ENCODE results near the gene KLHL15.
"Not testable (repeated sequence)": the region's sequence is repeated elsewhere in the genome, so short reads cannot be mapped to it uniquely, and the experiment has no call there.

KLHL15 gene

GRCh38 chrX:24027086-24027485, at the start of gene KLHL15:
TSS of gene KLHL15 (minus strand) at chrX:24027186. CDS start at chrX:24006693, 20,493 bp downstream.
- no peak for DNase-seq (ENCODE audit: low spot score)

- no peak for DNase-seq (ENCODE audit: low spot score)
These were observed 42.9 kb upstream of the KLHL15 start for GRCh38 chrX:24069877-24070276.

GRCh38 chrX:24063488-24063887, 36.5 kb upstream of the KLHL15 start:
- no peak for DNase-seq (ENCODE audit: low spot score)

- no peak for DNase-seq (ENCODE audit: low spot score)
These were observed 28.0 kb upstream of the KLHL15 start for GRCh38 chrX:24055043-24055356.

- peak; percentile 92 for DNase-seq (ENCODE audit: low spot score)
These were observed 27.4 kb upstream of the KLHL15 start, which contains the start of gene EIF2S3 for GRCh38 chrX:24054182-24055042. TSS of gene EIF2S3 (plus strand) at chrX:24054956. CDS start at chrX:24054969, 13 bp downstream.

GRCh38 chrX:24050522-24051318, 23.7 kb upstream of the KLHL15 start:
- DNase-seq (ENCODE audit: low spot score): not testable (repeated sequence)

- DNase-seq (ENCODE audit: low spot score): not testable (repeated sequence)
These were observed 22.7 kb upstream of the KLHL15 start for GRCh38 chrX:24049643-24050042.

GRCh38 chrX:24046060-24046459, 19.1 kb upstream of the KLHL15 start:
- not testable (repeated sequence) for DNase-seq (ENCODE audit: low spot score)

GRCh38 chrX:24037729-24038128, 10.7 kb upstream of the KLHL15 start:
- no peak for DNase-seq (ENCODE audit: low spot score)

GRCh38 chrX:24034485-24034884, 7.5 kb upstream of the KLHL15 start:
- no peak for DNase-seq (ENCODE audit: low spot score)

GRCh38 chrX:24030597-24030996, 3.6 kb upstream of the KLHL15 start:
- DNase-seq (ENCODE audit: low spot score): no peak

GRCh38 chrX:24027985-24028384, 999 bp upstream of the KLHL15 start:
- DNase-seq (ENCODE audit: low spot score): no peak

GRCh38 chrX:24026432-24026831, 554 bp downstream of the KLHL15 start:
- no peak for DNase-seq (ENCODE audit: low spot score)

- DNase-seq (ENCODE audit: low spot score): peak; percentile 21
These were observed 1.1 kb downstream of the KLHL15 start for GRCh38 chrX:24025741-24026403.

GRCh38 chrX:24024819-24025740, 1.9 kb downstream of the KLHL15 start:
- peak; percentile 63 for DNase-seq (ENCODE audit: low spot score)

GRCh38 chrX:24023972-24024669, 2.9 kb downstream of the KLHL15 start:
- DNase-seq (ENCODE audit: low spot score): no peak

- DNase-seq (ENCODE audit: low spot score): no peak
These were observed 3.4 kb downstream of the KLHL15 start for GRCh38 chrX:24023544-24023943.

- no peak for DNase-seq (ENCODE audit: low spot score)
These were observed 6.6 kb downstream of the KLHL15 start for GRCh38 chrX:24020306-24020876.

GRCh38 chrX:24019448-24019847, 7.5 kb downstream of the KLHL15 start:
- no peak for DNase-seq (ENCODE audit: low spot score)

GRCh38 chrX:24018809-24019208, 8.2 kb downstream of the KLHL15 start:
- no peak for DNase-seq (ENCODE audit: low spot score)
